HG02623 (cell line): ENCODE measurements around the gene TMEM183A.
A peak's percentile ranks its signal among the peaks of the same experiment; 100 is the strongest.
"Not testable (repeated sequence)": the region's sequence is repeated elsewhere in the genome, so short reads cannot be mapped to it uniquely, and the experiment has no call there.

Source experiments
- ATAC-seq: cut with Tn5 transposase; IDR thresholded peaks from one replicate; pipeline ENCODE4 v1.9.1; 2021; ENCODE audit warnings: moderate library complexity; ENCODE audit not compliant: unreplicated experiment

Gene TMEM183A

DNA sequence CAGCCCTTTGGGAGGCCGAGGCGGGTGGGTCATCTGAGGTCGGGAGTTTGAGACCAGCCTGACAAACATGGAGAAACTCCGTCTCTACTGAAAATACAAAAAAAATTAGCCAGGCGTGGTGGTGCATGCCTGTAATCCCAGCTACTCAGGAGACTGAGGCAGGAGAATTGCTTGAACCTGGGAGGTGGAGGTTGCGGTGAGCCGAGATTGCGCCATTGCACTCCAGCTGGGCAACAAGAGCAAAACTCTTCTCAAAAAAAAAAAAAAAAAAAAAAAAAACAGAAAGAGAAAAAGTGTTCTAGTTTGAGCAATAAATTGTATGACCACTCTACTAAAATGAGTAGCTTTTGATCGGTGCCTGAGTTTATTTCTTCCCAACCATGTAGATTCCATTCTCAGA, 21.1 kb upstream of the TMEM183A start:
- ATAC-seq: not testable (repeated sequence)

GRCh38 chr1:202987255-202987654, 19.9 kb upstream of the TMEM183A start:
- no peak for ATAC-seq

- ATAC-seq: no peak
Observed at GRCh38 chr1:202987922-202988583, 19.1 kb upstream of the TMEM183A start.

DNA sequence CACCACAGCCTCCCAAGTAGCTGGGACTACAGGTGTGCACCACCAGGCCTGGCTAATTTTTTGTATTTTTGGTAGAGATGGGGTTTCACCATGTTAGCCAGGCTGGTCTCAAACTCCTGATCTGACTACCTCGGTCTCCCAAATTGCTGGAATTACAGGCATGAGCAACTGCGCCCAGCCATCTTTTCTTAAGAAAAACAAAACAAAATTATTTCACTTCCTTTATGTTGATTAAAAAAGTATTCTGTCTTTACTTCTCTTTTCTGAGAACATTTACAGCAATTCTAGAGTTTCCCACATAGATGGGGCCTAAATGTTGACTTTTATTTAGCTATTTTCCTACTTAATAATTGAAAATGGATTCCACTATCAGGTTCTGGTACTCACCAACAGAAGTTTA, 17.3 kb upstream of the TMEM183A start:
- no peak for ATAC-seq

GRCh38 chr1:202991112-202991511, 16.1 kb upstream of the TMEM183A start:
- ATAC-seq: no peak

DNA sequence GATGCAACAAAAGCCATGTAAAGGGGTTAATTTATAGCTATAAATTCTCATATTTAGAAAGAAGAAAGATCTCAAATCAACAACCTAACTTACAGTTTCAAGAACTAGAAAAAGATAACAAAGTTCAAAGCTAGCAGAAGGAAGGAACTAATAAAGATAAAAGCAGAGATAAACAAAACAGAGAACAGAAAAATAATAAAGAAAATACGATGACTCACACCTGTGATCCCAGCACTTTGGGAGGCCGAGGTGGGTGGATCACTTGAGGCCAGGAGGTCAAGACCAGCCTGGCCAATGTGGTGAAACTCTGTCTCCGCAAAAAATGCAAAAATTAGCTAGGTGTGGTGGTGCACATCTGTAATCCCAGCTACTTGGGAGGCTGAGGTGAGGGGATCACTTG, 12.4 kb upstream of the TMEM183A start:
- ATAC-seq: no peak

DNA sequence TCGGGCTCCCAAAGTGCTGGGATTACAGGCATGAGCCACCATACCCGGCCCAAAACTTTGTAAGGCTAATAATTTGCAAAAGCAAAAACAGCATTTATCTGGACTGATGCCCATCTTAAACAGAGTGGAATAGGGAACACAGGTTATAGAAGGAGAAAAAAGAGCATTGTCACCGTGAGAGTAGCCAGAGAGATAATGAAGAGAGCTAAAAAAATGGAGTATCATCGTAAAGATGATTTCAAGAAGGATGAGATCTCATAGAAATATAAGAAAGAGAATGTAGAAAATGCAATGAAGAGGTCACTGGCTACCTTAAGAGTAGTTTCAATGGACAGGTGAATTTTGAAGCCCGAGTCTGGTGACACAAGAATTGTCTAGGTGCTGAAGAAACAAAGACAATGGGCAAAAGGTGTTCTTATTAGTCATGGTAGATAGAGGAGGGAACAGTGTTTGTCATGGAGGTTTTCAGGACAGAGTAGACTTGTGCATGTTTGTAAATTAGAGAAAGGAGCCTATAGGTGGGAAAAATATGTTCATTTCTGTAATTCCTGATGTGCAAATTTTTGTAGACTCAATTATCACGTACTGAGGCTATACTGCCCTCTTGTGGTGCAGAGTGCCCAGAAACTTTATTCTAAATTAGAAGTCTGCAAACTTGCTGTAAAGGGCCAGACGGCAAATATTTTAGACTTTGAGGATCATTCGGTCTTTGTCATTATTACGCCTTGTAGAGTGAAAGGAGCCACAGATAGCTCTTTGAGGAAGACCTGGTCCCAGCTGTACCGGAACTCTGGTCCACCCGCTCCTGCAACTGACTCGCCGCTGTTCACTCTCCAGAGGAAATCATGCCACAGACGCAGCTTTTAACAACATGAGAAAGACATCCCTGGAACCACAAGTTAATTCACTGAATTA, 8.1 kb upstream of the TMEM183A start:
- no peak for ATAC-seq

DNA sequence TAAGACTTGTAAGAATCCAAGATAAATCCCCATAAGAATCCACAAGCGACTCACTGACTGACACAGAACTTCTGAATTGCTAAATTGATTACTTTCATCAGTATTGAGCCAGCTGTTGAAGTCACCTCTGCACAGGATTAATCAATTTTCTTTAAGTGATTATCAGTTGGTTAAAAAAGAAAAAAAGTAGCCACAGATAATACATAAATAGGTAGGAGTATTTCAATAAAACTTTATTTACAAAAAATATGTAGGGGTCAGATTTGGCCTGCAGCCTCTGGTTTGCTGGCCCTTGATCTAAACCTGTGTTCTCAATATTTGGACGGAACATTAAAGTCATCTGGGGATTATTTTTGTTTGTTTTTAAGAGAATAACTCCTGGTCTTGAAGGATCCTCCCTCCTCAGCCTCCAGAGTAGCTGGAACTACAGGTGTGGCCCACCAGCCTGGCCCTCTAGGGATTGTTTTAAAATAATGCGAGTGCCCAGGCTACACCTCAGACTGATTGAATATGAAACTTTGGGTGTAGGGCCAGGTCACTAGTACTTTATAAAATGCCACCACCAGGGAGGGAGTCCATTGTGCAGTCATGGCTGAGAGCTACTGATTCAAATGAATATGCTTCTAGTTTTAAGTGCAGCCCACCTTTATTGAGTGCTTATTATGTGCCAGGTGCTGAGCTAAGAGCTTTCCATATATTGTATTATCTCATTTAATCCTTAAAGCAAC, 6.8 kb upstream of the TMEM183A start:
- no peak for ATAC-seq

DNA sequence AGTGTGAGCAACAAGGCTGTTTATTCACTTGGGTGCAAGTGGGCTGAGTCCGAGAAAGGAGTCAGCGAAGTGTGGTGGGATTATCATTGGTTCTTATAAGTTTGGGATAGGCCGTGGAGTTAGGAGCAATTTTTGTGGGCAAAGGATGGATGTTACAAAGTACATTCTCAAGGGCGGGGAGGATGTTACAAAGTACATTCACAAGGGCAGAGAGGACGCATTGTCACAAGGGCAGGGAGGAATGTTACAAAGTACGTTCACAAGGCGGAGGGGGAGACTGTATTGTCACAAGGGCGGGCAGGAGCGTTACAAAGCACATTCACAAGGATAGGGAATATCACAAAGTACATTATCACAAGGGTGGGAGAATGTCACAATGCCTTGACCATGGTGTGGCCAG, 5.2 kb upstream of the TMEM183A start:
- no peak for ATAC-seq

GRCh38 chr1:203002951-203003350, 4.2 kb upstream of the TMEM183A start:
- no peak for ATAC-seq

DNA sequence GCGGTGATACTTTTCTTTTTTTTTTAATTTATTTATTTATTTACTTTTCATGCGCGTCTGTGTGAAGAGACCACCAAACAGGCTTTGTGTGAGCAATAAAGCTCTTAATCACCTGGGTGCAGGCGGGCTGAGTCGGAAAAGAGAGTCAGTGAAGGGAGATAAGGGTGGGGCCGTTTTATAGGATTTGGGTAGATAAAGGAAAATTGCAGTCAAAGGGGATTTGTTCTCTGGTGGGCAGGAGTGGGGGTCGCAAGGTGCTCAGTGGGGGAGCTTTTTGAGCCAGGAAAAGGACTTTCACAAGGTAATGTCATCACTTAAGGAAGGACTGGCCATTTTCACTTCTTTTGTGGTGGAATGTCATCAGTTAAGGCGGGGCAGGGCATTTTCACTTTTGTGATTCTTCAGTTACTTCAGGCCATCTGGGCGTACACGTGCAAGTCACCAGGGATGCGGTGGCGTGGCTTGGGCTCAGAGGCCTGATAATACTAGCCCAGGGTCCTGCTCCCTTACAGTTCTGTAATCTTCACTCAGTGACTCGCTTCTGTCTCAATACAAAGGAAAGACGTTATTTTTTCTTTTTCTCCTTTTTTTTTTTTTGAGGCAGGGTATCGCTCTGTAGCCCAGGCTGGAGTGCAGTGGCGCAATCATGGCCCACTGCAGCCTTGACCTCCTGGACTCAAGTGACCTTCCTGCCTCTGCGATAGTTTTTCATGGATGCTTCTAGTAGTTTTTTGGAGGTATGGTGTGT, 1.6 kb upstream of the TMEM183A start:
- ATAC-seq: not testable (repeated sequence)

DNA sequence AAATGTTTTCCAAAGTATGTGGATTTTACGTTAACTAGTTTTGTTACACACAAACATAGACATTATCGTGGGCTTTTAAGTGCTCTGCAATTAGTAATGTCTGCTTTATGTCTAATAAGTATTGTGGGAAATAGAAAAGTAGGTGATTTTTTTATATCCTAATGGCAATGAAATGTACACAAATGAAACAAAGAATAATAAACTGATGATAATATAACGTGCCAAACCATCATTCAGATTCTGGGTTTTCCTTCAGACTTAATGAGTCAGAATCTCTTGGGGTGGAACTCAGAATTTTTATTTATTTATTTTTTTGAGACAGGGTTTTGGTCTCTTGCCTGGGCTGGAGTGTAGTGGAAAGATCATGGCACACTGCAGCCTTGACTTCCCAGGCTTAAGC, 2.0 kb downstream of the TMEM183A start:
- ATAC-seq: no peak

DNA sequence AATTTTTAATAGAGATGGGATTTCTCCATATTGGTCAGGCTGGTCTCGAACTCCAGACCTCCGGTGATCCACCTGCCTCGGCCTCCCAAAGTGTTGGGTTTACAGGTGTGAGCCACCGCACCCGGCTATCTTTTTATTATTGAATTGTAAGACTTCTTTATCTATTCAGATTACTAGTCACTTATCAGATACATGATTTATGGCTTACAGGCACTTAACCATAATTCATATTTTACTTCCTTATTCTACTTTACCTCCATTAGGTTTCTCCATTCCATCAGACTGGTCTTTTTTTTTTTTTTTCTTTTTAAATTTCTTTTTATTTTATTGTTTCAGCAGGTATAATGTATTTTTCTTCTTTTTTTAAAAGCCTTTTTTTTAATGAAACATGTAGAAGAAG, 4.4 kb downstream of the TMEM183A start:
- ATAC-seq: no peak

- no peak for ATAC-seq
Observed at GRCh38 chr1:203017061-203017460, 9.9 kb downstream of the TMEM183A start.

DNA sequence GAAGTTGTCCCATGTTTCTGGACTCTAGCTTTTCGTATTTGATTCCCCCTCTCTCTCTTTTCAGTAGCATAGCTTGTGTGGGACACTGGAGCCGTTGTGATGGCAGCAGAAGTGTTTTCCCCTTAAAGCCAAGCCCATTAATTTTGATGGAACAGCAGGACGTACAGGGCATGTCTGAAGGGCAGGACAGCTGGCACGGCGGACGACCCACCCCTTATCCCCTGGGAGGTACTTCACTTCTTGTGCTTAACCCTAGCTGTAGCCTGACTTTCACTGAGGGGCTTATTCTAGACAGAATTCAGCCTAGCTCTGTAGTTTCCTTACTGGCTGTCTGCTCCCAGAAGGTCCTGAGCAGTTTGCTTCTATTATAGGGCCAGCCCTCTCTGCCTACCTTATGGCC, 10.5 kb downstream of the TMEM183A start:
- no peak for ATAC-seq

DNA sequence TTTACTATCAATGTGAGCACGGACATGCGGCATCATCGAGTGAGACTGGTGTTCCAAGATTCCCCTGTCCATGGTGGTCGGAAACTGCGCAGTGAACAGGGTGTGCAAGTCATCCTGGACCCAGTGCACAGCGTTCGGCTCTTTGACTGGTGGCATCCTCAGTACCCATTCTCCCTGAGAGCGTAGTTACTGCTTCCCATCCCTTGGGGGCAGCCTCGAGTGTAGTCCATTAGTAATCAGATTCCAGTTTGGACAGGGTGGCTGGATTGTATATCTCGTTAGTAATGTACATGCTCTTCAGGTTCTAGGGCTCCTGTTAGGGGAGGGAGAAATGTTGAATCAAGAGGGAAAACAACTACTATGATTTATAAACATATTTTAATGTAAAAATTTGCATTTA, 15.7 kb downstream of the TMEM183A start:
- ATAC-seq: not testable (repeated sequence)

DNA sequence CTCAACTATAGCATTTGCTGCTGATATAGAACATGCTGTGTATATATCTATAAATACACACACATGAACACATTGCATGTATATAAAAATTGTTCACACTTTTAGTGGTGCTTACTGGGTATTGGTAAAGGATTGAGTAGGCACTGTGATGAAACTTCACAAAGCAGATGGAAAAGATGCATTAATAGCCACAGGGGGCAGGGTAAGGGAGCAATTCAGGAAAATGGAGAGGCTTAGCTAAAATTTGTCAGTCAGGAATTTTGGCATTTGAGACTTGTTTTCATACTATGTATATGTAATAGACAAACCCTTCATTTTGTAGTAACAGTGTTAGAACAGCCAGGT, 18.5 kb downstream of the TMEM183A start:
- no peak for ATAC-seq

- ATAC-seq: peak; percentile 70
Observed at GRCh38 chr1:203026031-203026665, 19.0 kb downstream of the TMEM183A start, which contains the start of gene PPFIA4. TSS of gene PPFIA4 (plus strand) at chr1:203026491. CDS start at chr1:203039009, 12,518 bp downstream.

GRCh38 chr1:203026666-203027663, 19.8 kb downstream of the TMEM183A start:
- ATAC-seq: no peak
